Measurements from ENCODE around the gene GALK2.

- TF ChIP-seq, protein P1, sequence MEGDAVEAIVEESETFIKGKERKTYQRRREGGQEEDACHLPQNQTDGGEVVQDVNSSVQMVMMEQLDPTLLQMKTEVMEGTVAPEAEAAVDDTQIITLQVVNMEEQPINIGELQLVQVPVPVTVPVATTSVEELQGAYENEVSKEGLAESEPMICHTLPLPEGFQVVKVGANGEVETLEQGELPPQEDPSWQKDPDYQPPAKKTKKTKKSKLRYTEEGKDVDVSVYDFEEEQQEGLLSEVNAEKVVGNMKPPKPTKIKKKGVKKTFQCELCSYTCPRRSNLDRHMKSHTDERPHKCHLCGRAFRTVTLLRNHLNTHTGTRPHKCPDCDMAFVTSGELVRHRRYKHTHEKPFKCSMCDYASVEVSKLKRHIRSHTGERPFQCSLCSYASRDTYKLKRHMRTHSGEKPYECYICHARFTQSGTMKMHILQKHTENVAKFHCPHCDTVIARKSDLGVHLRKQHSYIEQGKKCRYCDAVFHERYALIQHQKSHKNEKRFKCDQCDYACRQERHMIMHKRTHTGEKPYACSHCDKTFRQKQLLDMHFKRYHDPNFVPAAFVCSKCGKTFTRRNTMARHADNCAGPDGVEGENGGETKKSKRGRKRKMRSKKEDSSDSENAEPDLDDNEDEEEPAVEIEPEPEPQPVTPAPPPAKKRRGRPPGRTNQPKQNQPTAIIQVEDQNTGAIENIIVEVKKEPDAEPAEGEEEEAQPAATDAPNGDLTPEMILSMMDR (IDR thresholded peaks at IDR 0.05), result 0 out of 3 replicates have a peak, but pooled peaks have one; percentile 10
- no peak for TF ChIP-seq TP53 (CRISPR knock-in tag; IDR thresholded peaks at IDR 0.05)
- no peak for TF ChIP-seq HOXB13 (CRISPR knock-in tag; IDR thresholded peaks at IDR 0.05; ENCODE audit: low read depth)
- TF ChIP-seq, protein P2, sequence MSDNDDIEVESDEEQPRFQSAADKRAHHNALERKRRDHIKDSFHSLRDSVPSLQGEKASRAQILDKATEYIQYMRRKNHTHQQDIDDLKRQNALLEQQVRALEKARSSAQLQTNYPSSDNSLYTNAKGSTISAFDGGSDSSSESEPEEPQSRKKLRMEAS (IDR thresholded peaks at IDR 0.05), result no peak
- no peak for TF ChIP-seq POLR2A (IDR thresholded peaks at IDR 0.05; ENCODE audit: low read length)
- no peak for TF ChIP-seq RCOR1 (IDR thresholded peaks at IDR 0.05; ENCODE audit: low read depth, low read length)
- no peak for TF ChIP-seq MAFK (IDR thresholded peaks at IDR 0.05; ENCODE audit: partially characterized antibody)
- TF ChIP-seq HDAC2 (IDR thresholded peaks at IDR 0.05), result no peak
- TF ChIP-seq NFE2L2 (conservative IDR thresholded peaks at IDR 0.05; ENCODE audit: low read length), result no peak
Observed at GRCh38 chr15:49225572-49226281, 55.7 kb downstream of the GALK2 start.
